Measurements from ENCODE around the gene PRR5.

DNA sequence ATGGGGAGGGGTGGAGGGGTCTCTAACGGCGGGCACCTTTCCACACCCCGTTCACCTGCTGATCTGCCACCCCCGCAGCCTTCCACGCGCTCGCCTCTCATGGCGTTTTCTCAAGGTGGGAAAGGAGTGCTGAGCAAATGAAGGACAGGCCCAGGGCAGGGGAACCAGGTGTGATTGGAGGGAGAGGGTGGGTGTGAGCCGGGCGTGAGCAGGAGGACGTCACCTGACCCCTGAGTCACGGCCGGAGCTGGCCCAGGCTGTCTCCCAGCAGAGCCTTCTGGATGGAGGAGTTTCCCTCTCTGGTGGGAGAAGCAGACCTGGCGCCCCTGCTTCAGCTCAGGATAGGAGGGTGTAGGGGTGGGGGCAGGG lies 36.3 kb downstream of the PRR5 start:
- no peak for TF ChIP-seq POLR2AphosphoS5 (IDR thresholded peaks at IDR 0.05; ENCODE audit: borderline replicate concordance, low read depth, low read length)
- no peak for TF ChIP-seq EZH2 (IDR thresholded peaks at IDR 0.05)
